Measurements from ENCODE around the gene ATL2. TPM values are rescaled to one million over a fixed set of nuclear protein-coding genes. Genes with fewer than 3 reads are reported as not detected.
"Not testable (repeated sequence)": the region's sequence is repeated elsewhere in the genome, so short reads cannot be mapped to it uniquely, and the experiment has no call there.

ATL2 gene
- total and polyA plus RNA-seq, 7 experiments from 2014 or later: 18.8 to 59.5 (median 49.0) TPM

- DNase-seq: no peak
Measured at GRCh38 chr2:38293152-38293865, 83.8 kb downstream of the ATL2 start.

GRCh38 chr2:38290332-38290731 lies 86.7 kb downstream of the ATL2 start:
- Mint-ChIP-seq H3K4me3 (no peak overlapping the region), H3K9me3 (peaks cover 0 to 2% (median 0%) of the 10 kb centered on the region in 11 donors), H3K27me3 (peaks cover 11 to 33% (median 23%) of the 10 kb centered on the region in 5 donors), H3K4me1 (peaks cover 0 to 10% (median 4%) of the 10 kb centered on the region in 7 donors), H3K27ac (peak overlapping the region in 1 of 9 donors; percentile 9), H3K36me3 (no peaks in the 10 kb centered on the region)
- DNase-seq (no peak), ATAC-seq (no peak)
- Histone ChIP-seq H3K27ac (ENCODE audit: low read depth, low read length) (no peak overlapping the region), H3K9me3 (ENCODE audit: control insufficient read depth in 2 of 3, low read length in 3 of 3) (no peaks in the 10 kb centered on the region), H3K27me3 (ENCODE audit: control insufficient read depth in 2 of 2, insufficient read depth in 2 of 2, low read length in 2 of 2) (no peaks in the 10 kb centered on the region), H3K4me3 (ENCODE audit: low read length) (no peak overlapping the region), H3K4me1 (ENCODE audit: control insufficient read depth in 2 of 2, insufficient read depth in 2 of 2, low read length in 2 of 2) (peaks cover 0 to 2% of the 10 kb centered on the region in 2 donors), H3K36me3 (ENCODE audit: control insufficient read depth in 2 of 3, insufficient read depth in 3 of 3, low read length in 3 of 3) (no peaks in the 10 kb centered on the region)
- intact Hi-C loops (cut with micrococcal nuclease): no loop called here
- CTCF ChIA-PET: no interaction called here
- POLR2A ChIA-PET: no interaction called here

More at GRCh38 chr2:38293152-38293865, 83.8 kb downstream of the ATL2 start:
- no peaks in the 10 kb centered on the region for H3K27me3 ChIP-seq (ENCODE audit: control insufficient read depth in 2 of 2, insufficient read depth in 2 of 2, low read length in 2 of 2)
- H3K4me1 ChIP-seq (ENCODE audit: control insufficient read depth in 2 of 2, insufficient read depth in 2 of 2, low read length in 2 of 2): no peaks in the 10 kb centered on the region
- POLR2A ChIA-PET: no interaction called here
- peaks cover 0 to 16% (median 0%) of the 10 kb centered on the region in 3 experiments for H3K36me3 ChIP-seq (ENCODE audit: control insufficient read depth in 2 of 3, insufficient read depth in 3 of 3, low read length in 3 of 3)
- Mint-ChIP-seq H3K4me1 (peaks cover 0 to 3% (median 0%) of the 10 kb centered on the region in 7 donors), H3K36me3 (peaks cover 6 to 23% (median 10%) of the 10 kb centered on the region in 5 donors), H3K27ac (peak overlapping the region in 1 of 9 donors; percentile 17), H3K4me3 (no peak overlapping the region), H3K27me3 (peaks cover 0 to 14% (median 7%) of the 10 kb centered on the region in 5 donors), H3K9me3 (peaks cover 0 to 2% (median 0%) of the 10 kb centered on the region in 11 donors)
- no peaks in the 10 kb centered on the region for H3K9me3 ChIP-seq (ENCODE audit: control insufficient read depth in 2 of 3, low read length in 3 of 3)
- ATAC-seq: no peak
- intact Hi-C loops (cut with micrococcal nuclease): no loop called here
- H3K4me3 ChIP-seq (ENCODE audit: low read length): no peak overlapping the region
- H3K27ac ChIP-seq (ENCODE audit: low read depth, low read length): no peak overlapping the region
- CTCF ChIA-PET: no interaction called here

- H3K36me3 ChIP-seq (ENCODE audit: control insufficient read depth in 2 of 3, insufficient read depth in 3 of 3, low read length in 3 of 3): no peaks in the 10 kb centered on the region
- Mint-ChIP-seq H3K4me3 (peak overlapping the region in 4 of 10 donors; percentile 12 to 40 (median 34)), H3K4me1 (peaks cover 0 to 25% (median 19%) of the 10 kb centered on the region in 7 donors), H3K27me3 (peaks cover 11 to 40% (median 27%) of the 10 kb centered on the region in 5 donors), H3K9me3 (no peaks in the 10 kb centered on the region), H3K36me3 (no peaks in the 10 kb centered on the region), H3K27ac (peak overlapping the region in 5 of 9 donors; percentile 37 to 68 (median 56))
- H3K27me3 ChIP-seq (ENCODE audit: control insufficient read depth in 2 of 2, insufficient read depth in 2 of 2, low read length in 2 of 2): no peaks in the 10 kb centered on the region
- no peaks in the 10 kb centered on the region for H3K9me3 ChIP-seq (ENCODE audit: control insufficient read depth in 2 of 3, low read length in 3 of 3)
- peak in 1 of 9 donors; percentile 11 for DNase-seq
- POLR2A ChIA-PET: no interaction called here
- peaks cover 0 to 6% of the 10 kb centered on the region in 2 donors for H3K4me1 ChIP-seq (ENCODE audit: control insufficient read depth in 2 of 2, insufficient read depth in 2 of 2, low read length in 2 of 2)
- no peak overlapping the region for H3K4me3 ChIP-seq (ENCODE audit: low read length)
- intact Hi-C loops (cut with micrococcal nuclease): no loop called here
- CTCF ChIA-PET: no interaction called here
- no peak for ATAC-seq
- no peak overlapping the region for H3K27ac ChIP-seq (ENCODE audit: low read depth, low read length)
Measured at GRCh38 chr2:38284971-38285370, 92.1 kb downstream of the ATL2 start.

GRCh38 chr2:38281095-38281742 lies 95.9 kb downstream of the ATL2 start:
- no peak overlapping the region for H3K27ac ChIP-seq (ENCODE audit: low read depth, low read length)
- no peak for ATAC-seq
- ChIA-PET CTCF (no interaction called here), POLR2A (no interaction called here)
- peaks cover 3 to 24% (median 19%) of the 10 kb centered on the region in 7 donors for H3K4me1 Mint-ChIP-seq
- H3K36me3 ChIP-seq (ENCODE audit: control insufficient read depth in 2 of 3, insufficient read depth in 3 of 3, low read length in 3 of 3): no peaks in the 10 kb centered on the region
- no peaks in the 10 kb centered on the region for H3K9me3 ChIP-seq (ENCODE audit: control insufficient read depth in 2 of 3, low read length in 3 of 3)
- peaks cover 0 to 6% of the 10 kb centered on the region in 2 donors for H3K4me1 ChIP-seq (ENCODE audit: control insufficient read depth in 2 of 2, insufficient read depth in 2 of 2, low read length in 2 of 2)
- H3K27me3 Mint-ChIP-seq: peaks cover 0 to 17% (median 4%) of the 10 kb centered on the region in 5 donors
- H3K9me3 Mint-ChIP-seq: peaks cover 0 to 2% (median 0%) of the 10 kb centered on the region in 11 donors
- no peak overlapping the region for H3K4me3 Mint-ChIP-seq
- no peak overlapping the region for H3K27ac Mint-ChIP-seq
- H3K4me3 ChIP-seq (ENCODE audit: low read length): no peak overlapping the region
- H3K27me3 ChIP-seq (ENCODE audit: control insufficient read depth in 2 of 2, insufficient read depth in 2 of 2, low read length in 2 of 2): no peaks in the 10 kb centered on the region
- no peaks in the 10 kb centered on the region for H3K36me3 Mint-ChIP-seq
- intact Hi-C loops (cut with micrococcal nuclease): no loop called here
- DNase-seq: no peak

- peaks cover 0 to 2% (median 0%) of the 10 kb centered on the region in 11 donors for H3K9me3 Mint-ChIP-seq
- ChIA-PET CTCF (no interaction called here), POLR2A (no interaction called here)
- H3K4me3 ChIP-seq (ENCODE audit: low read length): no peak overlapping the region
- no peaks in the 10 kb centered on the region for H3K9me3 ChIP-seq (ENCODE audit: control insufficient read depth in 2 of 3, low read length in 3 of 3)
- no peaks in the 10 kb centered on the region for H3K36me3 ChIP-seq (ENCODE audit: control insufficient read depth in 2 of 3, insufficient read depth in 3 of 3, low read length in 3 of 3)
- H3K4me3 Mint-ChIP-seq: no peak overlapping the region
- no peaks in the 10 kb centered on the region for H3K4me1 ChIP-seq (ENCODE audit: control insufficient read depth in 2 of 2, insufficient read depth in 2 of 2, low read length in 2 of 2)
- no peak for DNase-seq
- no peaks in the 10 kb centered on the region for H3K36me3 Mint-ChIP-seq
- no peak overlapping the region for H3K27ac Mint-ChIP-seq
- no peak for ATAC-seq
- intact Hi-C loops (cut with micrococcal nuclease): loop anchor here in 1 of 2 donors (10.0 kb wide), 1 partner anchor 884 kb away; no protein-coding TSS in a partner anchor
- peaks cover 0 to 12% (median 4%) of the 10 kb centered on the region in 5 donors for H3K27me3 Mint-ChIP-seq
- no peak overlapping the region for H3K27ac ChIP-seq (ENCODE audit: low read depth, low read length)
- no peaks in the 10 kb centered on the region for H3K27me3 ChIP-seq (ENCODE audit: control insufficient read depth in 2 of 2, insufficient read depth in 2 of 2, low read length in 2 of 2)
- H3K4me1 Mint-ChIP-seq: peaks cover 2 to 7% (median 4%) of the 10 kb centered on the region in 7 donors
Measured at GRCh38 chr2:38279201-38279600, 97.9 kb downstream of the ATL2 start.

GRCh38 chr2:38278117-38278438 lies 99.0 kb downstream of the ATL2 start:
- H3K36me3 ChIP-seq (ENCODE audit: control insufficient read depth in 2 of 3, insufficient read depth in 3 of 3, low read length in 3 of 3); H3K4me3 Mint-ChIP-seq; H3K4me3 ChIP-seq (ENCODE audit: low read length); H3K4me1 Mint-ChIP-seq; CTCF ChIA-PET; H3K27me3 Mint-ChIP-seq; H3K36me3 Mint-ChIP-seq; POLR2A ChIA-PET; H3K27me3 ChIP-seq (ENCODE audit: control insufficient read depth in 2 of 2, insufficient read depth in 2 of 2, low read length in 2 of 2); H3K27ac Mint-ChIP-seq; H3K9me3 Mint-ChIP-seq; H3K9me3 ChIP-seq (ENCODE audit: control insufficient read depth in 2 of 3, low read length in 3 of 3); H3K27ac ChIP-seq (ENCODE audit: low read depth, low read length); ATAC-seq; H3K4me1 ChIP-seq (ENCODE audit: control insufficient read depth in 2 of 2, insufficient read depth in 2 of 2, low read length in 2 of 2); DNase-seq: not testable (repeated sequence)
- intact Hi-C loops (cut with micrococcal nuclease): loop anchor here in 1 of 2 donors (10.0 kb wide), 1 partner anchor 883 kb away; no protein-coding TSS in a partner anchor

Measured in naive thymus-derived CD4-positive, alpha-beta T cell (primary cell).